IPS-NIHi11 (cell line): Measurements from ENCODE around the gene DDN.
A peak's percentile ranks its signal among the peaks of the same experiment; 100 is the strongest.

Source experiments
- DNase-seq: peaks from one replicate; pipeline ENCODE4 v3.0.0; 2012; ENCODE audit warnings: mixed read lengths, low spot score

Gene DDN

GRCh38 chr12:48999371-49000131 lies at the start of gene DDN:
TSS of gene DDN (minus strand) at chr12:48999375. CDS start at chr12:48999287, 88 bp downstream.
- peak; percentile 56 for DNase-seq

DNA sequence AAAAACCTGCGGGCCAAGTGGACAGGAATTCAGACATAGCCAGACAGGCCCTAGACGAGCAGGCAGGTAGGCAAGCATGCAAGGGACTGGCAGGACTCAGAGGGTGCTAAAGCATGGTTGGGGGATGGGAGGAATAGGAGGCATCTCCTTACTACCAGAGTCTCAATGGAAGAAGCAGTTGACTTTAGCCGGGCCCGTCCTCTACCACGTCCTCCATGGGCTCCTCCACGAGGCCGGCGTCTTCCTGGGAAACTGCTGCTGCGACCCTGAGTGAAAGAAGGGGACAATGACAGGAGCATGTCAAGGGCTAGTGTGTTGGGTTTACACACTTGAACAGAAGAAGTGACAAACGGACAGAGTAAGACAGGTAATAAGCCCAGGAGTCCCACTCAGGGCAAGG lies 49.8 kb upstream of the DDN start:
- no peak for DNase-seq

DNA sequence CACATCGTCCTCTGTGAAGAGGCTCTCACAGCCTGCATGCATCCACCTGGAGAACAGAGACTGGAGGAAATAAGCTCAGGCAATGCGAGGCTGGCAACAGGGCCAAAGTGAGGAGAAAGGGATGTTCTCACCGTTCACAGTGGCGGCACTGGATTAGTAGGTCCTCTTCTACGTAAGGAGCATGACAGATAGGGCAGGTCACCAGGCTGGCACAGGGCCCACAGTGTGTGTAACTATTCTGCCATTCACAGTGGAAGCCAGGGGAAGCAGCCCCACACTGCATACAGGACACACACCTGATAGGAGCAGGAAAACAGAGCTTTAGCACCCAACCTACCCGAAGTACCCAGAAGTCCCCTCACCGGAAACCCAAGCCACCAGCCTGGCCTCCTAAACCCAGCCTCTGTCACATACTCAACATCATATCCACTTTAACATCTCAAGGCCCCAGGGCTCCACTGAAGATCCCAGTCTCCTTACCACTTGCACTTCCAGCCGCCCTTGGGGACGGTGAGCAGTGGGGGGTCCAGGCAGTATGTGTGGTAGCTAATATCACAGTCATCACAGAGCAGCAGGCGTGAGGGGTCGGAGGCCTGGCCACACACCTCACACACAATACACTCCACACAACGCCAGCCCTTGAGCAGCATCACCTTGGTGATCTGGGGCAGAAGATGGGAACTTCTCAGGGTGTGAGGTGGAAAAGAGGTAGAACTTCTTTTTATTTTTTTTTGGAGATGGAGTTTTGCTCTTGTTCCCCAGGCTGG lies 47.1 kb upstream of the DDN start:
- no peak for DNase-seq

DNA sequence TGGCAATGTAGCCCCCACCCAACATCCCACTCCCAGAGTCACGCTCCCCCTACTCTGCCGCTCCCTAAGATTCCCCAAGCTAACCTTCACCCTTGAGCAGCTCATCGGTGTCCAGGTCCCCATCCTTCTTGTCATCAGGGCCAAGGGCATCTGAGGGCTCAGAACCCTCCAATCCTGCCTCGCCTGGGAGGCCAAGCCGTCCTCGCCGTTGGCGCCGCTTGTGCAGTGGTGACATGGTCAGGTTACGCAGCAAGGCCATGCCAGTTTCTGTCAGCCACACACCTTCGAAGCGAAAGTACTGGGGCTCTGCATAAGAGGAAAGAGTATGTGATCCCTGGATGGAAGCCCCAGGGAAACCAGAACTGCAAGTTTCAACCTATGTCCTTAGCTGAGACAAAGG lies 45.5 kb upstream of the DDN start:
- no peak for DNase-seq

GRCh38 chr12:49043856-49044258 lies 44.7 kb upstream of the DDN start:
- peak; percentile 96 for DNase-seq

- DNase-seq = no peak
Observed at GRCh38 chr12:49043241-49043640, 44.1 kb upstream of the DDN start.

DNA sequence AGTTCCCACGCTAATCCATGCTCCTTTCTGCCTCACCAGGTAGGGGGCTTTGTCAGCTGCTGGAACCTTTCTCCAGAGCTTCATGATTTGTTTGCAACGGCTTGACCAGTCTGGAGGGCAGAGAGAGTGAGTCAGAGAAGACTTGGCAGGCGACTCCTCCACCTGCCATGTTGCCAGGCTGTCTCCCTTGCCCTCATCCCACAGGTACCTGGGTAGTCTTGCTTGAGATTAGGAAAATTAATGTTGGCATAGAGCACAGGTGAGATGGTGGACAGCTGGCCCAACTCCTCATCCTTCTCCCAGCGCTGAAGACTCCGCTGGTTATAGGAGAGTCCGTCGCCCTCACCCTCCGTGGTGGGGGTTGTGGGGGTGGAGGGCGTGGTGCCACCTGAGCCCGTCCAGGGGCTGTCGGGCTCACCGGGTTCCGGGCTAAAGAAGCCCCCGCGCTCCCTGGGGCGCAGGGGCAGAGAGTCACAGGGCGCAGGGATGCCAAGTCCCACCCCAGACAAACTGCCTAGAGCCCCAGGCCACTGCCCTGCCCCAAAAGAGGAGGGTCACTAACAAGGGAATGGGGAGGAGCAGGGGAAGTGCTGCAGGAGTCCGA lies 42.8 kb upstream of the DDN start:
- no peak for DNase-seq

GRCh38 chr12:49041036-49041880 lies 42.1 kb upstream of the DDN start:
- DNase-seq = no peak

GRCh38 chr12:49040364-49040855 lies 41.2 kb upstream of the DDN start:
- no peak for DNase-seq

DNA sequence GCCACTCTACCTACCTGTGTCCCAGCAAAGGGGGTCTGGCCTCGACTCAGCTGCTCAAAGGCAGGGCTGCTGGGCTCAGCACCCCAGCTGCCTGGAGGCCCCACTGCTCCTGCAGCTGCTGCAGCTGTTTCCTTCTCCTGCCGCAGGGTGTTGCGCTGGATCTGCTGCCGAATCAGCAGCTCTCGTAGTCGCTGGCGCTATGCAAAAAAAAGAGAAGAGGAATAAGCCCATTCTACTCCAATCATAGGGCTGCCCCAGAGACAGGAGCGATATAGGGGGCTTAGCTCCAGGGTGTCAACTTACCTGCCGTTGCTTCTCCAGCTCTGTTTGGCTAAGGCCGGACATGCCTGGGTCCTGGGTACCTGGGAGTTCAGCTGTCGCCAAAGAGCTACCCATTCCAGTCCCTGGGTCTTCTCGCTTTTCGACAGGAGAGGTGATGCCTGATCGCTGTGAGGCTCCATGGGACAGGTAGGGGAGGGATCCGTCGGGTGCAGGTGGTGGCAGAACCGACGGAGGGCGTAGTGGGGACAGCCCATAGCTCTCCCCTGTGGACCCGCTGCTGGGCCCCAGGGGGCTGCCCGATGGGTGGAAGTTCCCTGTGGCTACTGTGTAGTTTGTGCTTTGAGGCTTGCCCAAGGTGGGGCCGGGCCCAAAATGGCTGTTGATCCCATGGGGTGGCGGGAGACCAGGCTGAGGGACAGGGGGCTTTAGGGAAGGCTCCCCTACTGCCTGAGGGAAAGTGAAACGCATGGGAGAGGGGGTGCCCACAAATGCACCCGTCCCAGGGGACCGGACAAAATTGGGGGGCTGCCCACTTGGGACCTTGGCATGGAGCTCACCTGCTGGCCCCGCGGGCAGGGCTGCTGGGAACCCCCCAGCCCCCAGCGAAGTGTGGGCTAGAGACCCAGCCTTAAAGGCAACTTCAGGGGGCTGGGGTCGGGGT lies 40.5 kb upstream of the DDN start:
- DNase-seq = no peak

DNA sequence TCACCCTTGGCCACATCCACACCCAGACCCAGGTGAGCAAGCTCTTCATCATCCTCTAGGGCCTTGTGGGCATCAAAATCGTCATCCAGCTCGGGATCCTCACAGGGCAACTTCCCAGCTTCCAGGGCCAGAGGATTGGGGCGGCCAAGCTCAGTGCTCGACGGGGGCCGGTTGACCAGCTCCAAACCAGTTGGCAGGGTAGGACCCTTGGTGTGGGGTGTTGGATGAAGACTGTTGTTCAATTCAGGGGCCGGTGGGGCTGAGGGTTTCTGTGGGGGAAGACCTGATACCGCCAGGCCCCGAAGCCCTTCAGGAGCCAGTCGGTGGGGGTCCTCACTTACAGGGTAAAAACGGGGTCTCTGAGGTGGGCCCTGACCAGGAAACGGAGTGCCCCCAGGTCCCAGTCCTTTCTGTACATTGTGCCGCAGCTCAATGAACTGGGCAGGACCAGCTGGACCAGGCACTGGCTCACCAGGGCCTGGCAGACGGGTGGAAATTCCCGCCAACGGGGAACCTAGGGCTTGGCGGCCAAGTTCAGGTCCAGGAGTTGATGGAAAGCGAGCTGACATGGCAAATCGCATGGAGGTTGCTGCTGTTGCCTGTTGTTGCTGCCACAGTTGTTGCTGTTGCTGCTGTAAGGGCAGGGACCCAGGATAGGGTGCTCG lies 39.2 kb upstream of the DDN start:
- no peak for DNase-seq

DNA sequence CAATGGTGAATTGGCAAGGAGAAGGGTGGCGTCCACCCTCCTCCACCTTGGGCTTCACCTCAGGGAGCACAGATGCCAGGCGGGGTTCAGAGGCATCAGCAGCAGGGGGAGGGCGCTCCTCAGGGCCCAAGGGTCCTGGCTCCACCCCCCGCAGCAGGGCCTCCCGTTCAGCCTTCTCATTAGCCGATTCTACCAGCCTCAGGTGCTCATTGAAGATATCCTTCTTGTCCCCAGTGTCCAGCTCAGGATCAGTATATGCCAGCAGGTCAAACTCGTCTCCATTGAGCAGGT lies 38.7 kb upstream of the DDN start:
- no peak for DNase-seq

DNA sequence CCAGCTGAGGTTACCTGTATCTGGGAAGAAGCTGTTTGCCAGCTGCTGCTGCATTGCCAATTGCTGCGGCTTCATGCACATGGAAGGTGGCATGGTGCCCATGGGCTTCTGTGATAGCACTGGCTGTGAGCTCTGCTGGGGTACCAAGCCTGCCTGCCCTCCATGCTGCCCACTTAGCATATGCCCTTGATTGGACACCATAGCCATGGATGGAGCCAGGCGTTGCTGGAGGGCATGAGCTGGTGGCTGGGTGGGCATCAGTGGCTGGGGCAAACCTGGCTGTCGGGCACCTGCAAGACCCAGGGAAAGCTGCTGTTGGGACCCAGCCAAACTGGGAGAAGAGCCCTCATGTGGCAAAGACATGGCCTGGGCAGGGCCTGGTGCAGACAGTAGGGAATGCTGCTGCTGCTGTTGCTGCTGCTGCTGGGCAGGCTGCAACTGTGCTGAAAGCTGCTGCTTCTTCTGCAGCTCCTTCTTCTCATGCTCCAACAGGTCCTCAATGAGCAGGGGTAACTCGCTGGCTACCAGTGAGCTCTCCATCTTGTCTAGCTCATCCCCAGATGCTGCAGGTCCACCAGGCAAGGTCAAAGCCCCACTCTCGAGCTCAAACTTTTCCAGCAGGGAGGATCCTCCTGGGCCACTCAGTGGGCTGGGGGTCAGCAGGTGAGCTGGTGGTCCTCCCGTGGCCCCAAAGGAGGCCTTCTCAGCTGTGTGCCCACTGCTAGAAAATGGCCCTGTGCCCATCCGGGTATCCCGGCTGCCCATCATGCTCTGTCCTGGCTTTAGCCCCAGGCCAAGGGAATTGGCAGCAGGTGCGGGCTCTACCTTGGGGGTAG lies 38.2 kb upstream of the DDN start:
- DNase-seq = no peak

GRCh38 chr12:49036029-49036428 lies 36.9 kb upstream of the DDN start:
- no peak for DNase-seq

- no peak for DNase-seq
Observed at GRCh38 chr12:49034286-49034622, 35.1 kb upstream of the DDN start.

DNA sequence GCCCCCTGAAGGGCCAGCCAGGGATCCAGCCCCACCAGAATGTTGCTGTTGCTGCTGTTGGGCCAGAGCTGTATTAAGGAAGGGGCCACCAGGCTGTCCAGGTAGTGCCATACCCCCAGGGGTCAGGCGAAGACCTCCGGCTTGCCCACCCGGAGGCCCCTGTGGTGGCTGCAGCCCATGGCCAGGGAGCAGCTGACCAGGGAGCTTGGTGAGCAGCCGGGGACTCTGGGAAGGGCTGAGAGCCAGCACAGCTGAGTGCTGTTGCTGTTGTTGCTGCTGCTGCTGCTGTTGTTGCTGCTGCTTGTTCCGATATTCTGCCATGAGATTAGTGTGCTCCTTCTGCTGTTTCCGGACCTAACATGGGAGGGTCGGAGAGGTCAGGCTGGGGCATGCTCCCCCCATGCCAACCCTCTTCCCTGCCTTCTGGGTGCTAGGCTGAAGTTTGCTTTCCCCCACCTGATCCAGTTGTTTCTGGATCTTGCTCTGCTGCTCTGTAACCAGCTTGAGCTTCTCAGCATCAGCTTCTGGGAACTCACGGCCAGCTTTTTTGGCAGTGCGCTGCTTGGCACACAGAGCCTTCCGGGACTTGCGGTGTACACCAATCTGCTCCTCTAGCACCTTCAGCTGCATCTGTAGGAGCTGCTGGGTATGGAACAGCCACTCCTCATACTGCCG lies 34.6 kb upstream of the DDN start:
- DNase-seq = no peak

- DNase-seq = no peak
Observed at GRCh38 chr12:49032679-49033447, 33.7 kb upstream of the DDN start.

GRCh38 chr12:49032276-49032675 lies 33.1 kb upstream of the DDN start:
- DNase-seq = no peak
